Rectal smooth muscle tissue (tissue), 1 donor: Measurements from ENCODE around the gene CCDC13.

Experiments used
- H3K27ac ChIP-seq: one replicate; pipeline ENCODE4 v1.7.0; 2013; ENCODE audit warnings: low read depth, low read length, inconsistent platforms
- H3K27me3 ChIP-seq: one replicate; pipeline ENCODE4 v1.7.0; 2013; ENCODE audit warnings: low read length; ENCODE audit not compliant: control insufficient read depth, insufficient read depth
- H3K36me3 ChIP-seq: one replicate; pipeline ENCODE4 v1.7.0; 2013; ENCODE audit warnings: low read length; ENCODE audit not compliant: control insufficient read depth, insufficient read depth
- H3K4me1 ChIP-seq: one replicate; pipeline ENCODE4 v1.7.0; 2013; ENCODE audit warnings: low read length; ENCODE audit not compliant: control insufficient read depth, insufficient read depth
- H3K4me3 ChIP-seq: one replicate; pipeline ENCODE4 v1.7.0; 2013; ENCODE audit warnings: low read length
- H3K9ac ChIP-seq: one replicate; pipeline ENCODE4 v1.7.0; 2013; ENCODE audit warnings: low read length

Gene CCDC13

GRCh38 chr3:42790714-42791229, 17.7 kb upstream of the CCDC13 start:
- Histone ChIP-seq H3K4me1 (no peaks in the 10 kb centered on the region), H3K36me3 (peaks cover 4% of the 10 kb centered on the region), H3K27ac (no peak overlapping the region), H3K9ac (no peak overlapping the region), H3K27me3 (no peaks in the 10 kb centered on the region), H3K4me3 (no peak overlapping the region)

GRCh38 chr3:42786631-42787030, 13.6 kb upstream of the CCDC13 start:
- Histone ChIP-seq H3K4me3 (no peak overlapping the region), H3K4me1 (no peaks in the 10 kb centered on the region), H3K9ac (no peak overlapping the region), H3K27ac (no peak overlapping the region), H3K36me3 (no peaks in the 10 kb centered on the region), H3K27me3 (no peaks in the 10 kb centered on the region)

- Histone ChIP-seq H3K4me1 (no peaks in the 10 kb centered on the region), H3K9ac (no peak overlapping the region), H3K27me3 (no peaks in the 10 kb centered on the region), H3K36me3 (no peaks in the 10 kb centered on the region), H3K27ac (no peak overlapping the region), H3K4me3 (no peak overlapping the region)
These were observed 13.2 kb upstream of the CCDC13 start for GRCh38 chr3:42786212-42786611.

GRCh38 chr3:42780892-42781700, 8.0 kb upstream of the CCDC13 start:
- H3K27me3 ChIP-seq: no peaks in the 10 kb centered on the region
- H3K9ac ChIP-seq: no peak overlapping the region
- H3K4me3 ChIP-seq: no peak overlapping the region
- H3K36me3 ChIP-seq: no peaks in the 10 kb centered on the region
- H3K4me1 ChIP-seq: no peaks in the 10 kb centered on the region
- H3K27ac ChIP-seq: no peak overlapping the region

GRCh38 chr3:42780398-42780797, 7.3 kb upstream of the CCDC13 start:
- no peak overlapping the region for H3K27ac ChIP-seq
- H3K9ac ChIP-seq: no peak overlapping the region
- H3K4me1 ChIP-seq: no peaks in the 10 kb centered on the region
- no peaks in the 10 kb centered on the region for H3K27me3 ChIP-seq
- H3K4me3 ChIP-seq: no peak overlapping the region
- no peaks in the 10 kb centered on the region for H3K36me3 ChIP-seq

GRCh38 chr3:42778644-42779043, 5.6 kb upstream of the CCDC13 start:
- no peak overlapping the region for H3K27ac ChIP-seq
- no peaks in the 10 kb centered on the region for H3K4me1 ChIP-seq
- no peak overlapping the region for H3K9ac ChIP-seq
- no peaks in the 10 kb centered on the region for H3K36me3 ChIP-seq
- H3K4me3 ChIP-seq: no peak overlapping the region
- no peaks in the 10 kb centered on the region for H3K27me3 ChIP-seq

- peaks cover 4% of the 10 kb centered on the region for H3K4me1 ChIP-seq
- no peaks in the 10 kb centered on the region for H3K36me3 ChIP-seq
- H3K9ac ChIP-seq: no peak overlapping the region
- peak overlapping the region; percentile 71 for H3K27ac ChIP-seq
- H3K27me3 ChIP-seq: no peaks in the 10 kb centered on the region
- H3K4me3 ChIP-seq: peak overlapping the region; percentile 53
These were observed 327 bp upstream of the CCDC13 start for GRCh38 chr3:42773409-42773751.

- Histone ChIP-seq H3K4me1 (peaks cover 4% of the 10 kb centered on the region), H3K27ac (no peak overlapping the region), H3K36me3 (no peaks in the 10 kb centered on the region), H3K4me3 (no peak overlapping the region), H3K27me3 (no peaks in the 10 kb centered on the region), H3K9ac (no peak overlapping the region)
These were observed 1.8 kb downstream of the CCDC13 start for GRCh38 chr3:42771271-42771670.

GRCh38 chr3:42769477-42770131, 3.4 kb downstream of the CCDC13 start:
- H3K4me1 ChIP-seq: peaks cover 4% of the 10 kb centered on the region
- no peaks in the 10 kb centered on the region for H3K36me3 ChIP-seq
- H3K4me3 ChIP-seq: no peak overlapping the region
- H3K27ac ChIP-seq: no peak overlapping the region
- H3K27me3 ChIP-seq: no peaks in the 10 kb centered on the region
- H3K9ac ChIP-seq: no peak overlapping the region

GRCh38 chr3:42764561-42765295, 8.3 kb downstream of the CCDC13 start:
- H3K9ac ChIP-seq: no peak overlapping the region
- no peaks in the 10 kb centered on the region for H3K27me3 ChIP-seq
- H3K36me3 ChIP-seq: no peaks in the 10 kb centered on the region
- H3K4me1 ChIP-seq: peaks cover 2% of the 10 kb centered on the region
- no peak overlapping the region for H3K4me3 ChIP-seq
- H3K27ac ChIP-seq: no peak overlapping the region

- H3K4me1 ChIP-seq: peaks cover 2% of the 10 kb centered on the region
- no peak overlapping the region for H3K4me3 ChIP-seq
- no peak overlapping the region for H3K27ac ChIP-seq
These were observed 8.9 kb downstream of the CCDC13 start for GRCh38 chr3:42764115-42764514.

GRCh38 chr3:42763021-42763420, 10.0 kb downstream of the CCDC13 start:
- H3K27me3 ChIP-seq: no peaks in the 10 kb centered on the region
- H3K4me3 ChIP-seq: no peak overlapping the region
- no peak overlapping the region for H3K27ac ChIP-seq
- H3K9ac ChIP-seq: no peak overlapping the region
- H3K36me3 ChIP-seq: no peaks in the 10 kb centered on the region
- H3K4me1 ChIP-seq: peaks cover 2% of the 10 kb centered on the region

More at GRCh38 chr3:42764115-42764514, 8.9 kb downstream of the CCDC13 start:
- H3K9ac ChIP-seq: no peak overlapping the region
- no peaks in the 10 kb centered on the region for H3K27me3 ChIP-seq
- H3K36me3 ChIP-seq: no peaks in the 10 kb centered on the region
